Measurements from ENCODE around the gene PLOD1.

Gene PLOD1

GRCh38 chr1:12009318-12009947, 74.9 kb downstream of the PLOD1 start:
- DNase-seq (ENCODE audit: low spot score): no peak
- TF ChIP-seq CTCF (IDR thresholded peaks at IDR 0.05; ENCODE audit: borderline replicate concordance, control extremely low read depth, extremely low read depth, insufficient read depth, missing control alignments): no peak
- in situ Hi-C loops (cut with MboI; ENCODE audit: low sequenced_read_pairs, unreplicated experiment): no loop called here

- no peak for DNase-seq (ENCODE audit: low spot score)
- in situ Hi-C loops (cut with MboI; ENCODE audit: low sequenced_read_pairs, unreplicated experiment): no loop called here
- TF ChIP-seq CTCF (IDR thresholded peaks at IDR 0.05; ENCODE audit: borderline replicate concordance, control extremely low read depth, extremely low read depth, insufficient read depth, missing control alignments): no peak
Measured at GRCh38 chr1:12010746-12011570, 76.4 kb downstream of the PLOD1 start.

GRCh38 chr1:12011998-12012397, 77.5 kb downstream of the PLOD1 start:
- DNase-seq (ENCODE audit: low spot score): no peak
- in situ Hi-C loops (cut with MboI; ENCODE audit: low sequenced_read_pairs, unreplicated experiment): no loop called here
- no peak for TF ChIP-seq CTCF (IDR thresholded peaks at IDR 0.05; ENCODE audit: borderline replicate concordance, control extremely low read depth, extremely low read depth, insufficient read depth, missing control alignments)

GRCh38 chr1:12012560-12013316, 78.2 kb downstream of the PLOD1 start:
- TF ChIP-seq CTCF (IDR thresholded peaks at IDR 0.05; ENCODE audit: borderline replicate concordance, control extremely low read depth, extremely low read depth, insufficient read depth, missing control alignments): no peak
- no peak for DNase-seq (ENCODE audit: low spot score)
- in situ Hi-C loops (cut with MboI; ENCODE audit: low sequenced_read_pairs, unreplicated experiment): no loop called here

- in situ Hi-C loops (cut with MboI; ENCODE audit: low sequenced_read_pairs, unreplicated experiment): no loop called here
- no peak for TF ChIP-seq CTCF (IDR thresholded peaks at IDR 0.05; ENCODE audit: borderline replicate concordance, control extremely low read depth, extremely low read depth, insufficient read depth, missing control alignments)
- DNase-seq (ENCODE audit: low spot score): no peak
Measured at GRCh38 chr1:12014141-12014991, 79.8 kb downstream of the PLOD1 start.
